GM12874 (cell line): ENCODE data around the gene TMEM51.

Experiments used
- CTCF ChIP-seq: IDR thresholded peaks from 2 replicates; pipeline ENCODE4 v1.5.1; 2011; ENCODE audit warnings: low read depth, mild to moderate bottlenecking, control low read depth, low read length, moderate library complexity; ENCODE audit not compliant: insufficient read depth

TMEM51 gene

DNA sequence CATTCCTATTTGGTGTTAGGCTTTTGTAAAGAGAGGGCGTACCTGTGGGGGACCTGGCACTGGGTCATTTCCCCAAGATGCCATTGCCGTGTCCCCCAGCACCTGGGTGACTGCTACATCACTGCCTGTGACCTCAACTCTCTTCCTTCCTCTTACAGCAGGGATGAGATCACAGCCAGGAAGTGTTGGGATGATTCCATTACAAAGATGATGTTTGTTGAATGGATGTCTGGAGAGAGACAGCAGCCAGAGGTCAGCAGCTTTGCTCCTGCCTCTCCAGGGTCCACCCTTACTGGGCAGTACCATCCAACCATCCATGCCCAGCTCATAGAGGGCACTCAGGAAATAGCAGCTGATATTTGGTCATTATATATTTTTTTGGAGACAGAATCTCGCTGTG is 35.1 kb downstream of the TMEM51 start:
- TF ChIP-seq CTCF = no peak

- TF ChIP-seq CTCF = no peak
Observed at GRCh38 chr1:15189692-15190370, 36.3 kb downstream of the TMEM51 start.

GRCh38 chr1:15191267-15191666 is 37.7 kb downstream of the TMEM51 start:
- TF ChIP-seq CTCF = no peak

DNA sequence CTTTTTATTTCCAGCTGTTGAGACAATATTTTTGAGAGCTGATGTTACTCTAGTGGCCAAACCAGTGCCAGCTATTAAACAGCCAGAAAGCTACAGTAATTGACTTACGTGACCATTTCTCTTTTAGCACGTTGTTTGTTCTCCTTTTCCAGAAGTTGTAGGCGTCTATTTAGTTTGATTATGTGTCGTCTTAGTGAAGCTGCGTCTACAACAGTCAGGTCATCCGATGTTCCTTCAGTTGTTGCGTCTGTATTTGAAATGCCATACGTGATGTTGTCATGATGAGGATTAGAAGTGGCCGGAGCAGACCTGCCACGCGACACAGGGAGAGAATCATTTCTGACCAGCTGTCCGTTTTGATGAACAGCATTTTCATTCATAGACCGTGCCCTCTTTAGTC is 38.2 kb downstream of the TMEM51 start:
- TF ChIP-seq CTCF = no peak

DNA sequence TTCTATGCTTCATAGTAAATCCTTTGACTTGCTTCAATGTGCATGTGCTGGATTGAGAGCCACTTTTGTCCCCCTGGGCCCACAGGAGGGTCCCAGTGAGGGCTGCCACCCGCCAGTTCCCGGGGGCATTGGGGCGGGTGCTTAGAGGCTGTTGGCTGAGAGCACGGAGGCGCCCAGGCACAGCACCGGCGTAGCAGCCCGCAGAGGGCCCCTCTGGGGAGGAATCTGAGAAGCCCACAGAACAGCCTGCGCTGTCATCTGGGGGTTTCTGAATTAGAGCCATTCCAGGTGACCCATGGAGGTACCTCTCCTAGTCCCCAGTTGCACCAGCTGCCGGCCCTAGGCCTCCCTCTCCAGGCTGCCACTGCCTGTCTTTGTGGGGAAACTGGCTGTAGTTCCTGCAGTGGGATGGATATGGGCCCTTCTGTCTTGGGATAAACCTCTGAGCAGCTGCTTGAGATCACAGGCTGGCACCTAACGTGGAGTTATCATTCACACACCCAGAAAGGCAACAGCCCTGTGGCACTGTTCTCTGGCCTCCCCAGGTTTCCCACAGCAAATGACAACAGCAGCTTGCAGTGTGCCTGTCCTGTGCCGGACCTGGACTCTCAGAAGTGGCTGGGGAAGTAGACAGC is 39.5 kb downstream of the TMEM51 start:
- no peak for TF ChIP-seq CTCF

- TF ChIP-seq CTCF = no peak
Observed at GRCh38 chr1:15195420-15196052, 42.0 kb downstream of the TMEM51 start.

DNA sequence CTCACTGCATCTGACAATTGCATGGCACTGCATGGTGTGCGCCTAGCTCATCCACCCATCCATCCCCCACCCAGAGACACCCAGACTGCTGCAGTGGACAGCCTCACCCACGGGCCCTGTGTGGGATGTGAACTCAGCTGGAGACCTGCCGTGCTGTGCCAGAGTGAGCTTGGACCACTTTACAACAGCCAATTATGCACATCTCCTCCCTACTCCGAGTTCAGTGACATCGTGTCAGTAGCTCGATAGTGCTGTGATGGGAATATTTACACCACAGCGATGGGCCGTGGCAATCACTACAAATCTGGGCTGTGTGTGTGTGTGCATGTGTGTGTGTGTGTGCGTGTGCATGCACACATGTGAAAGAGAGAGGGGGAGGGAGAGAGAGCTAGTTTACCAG is 42.5 kb downstream of the TMEM51 start:
- TF ChIP-seq CTCF = no peak
